ENCODE measurements around the gene B4GAT1.
A peak's percentile ranks its signal among the peaks of the same experiment; 100 is the strongest.
"Not testable (repeated sequence)": the region's sequence is repeated elsewhere in the genome, so short reads cannot be mapped to it uniquely, and the experiment has no call there.

Gene B4GAT1

GRCh38 chr11:66311965-66312548 lies 35.4 kb downstream of the B4GAT1 start:
- peak; percentile 82 to 95 (median 92) for DNase-seq (ENCODE audit: low read depth in 2 of 3, low spot score in 1 of 3)

DNA sequence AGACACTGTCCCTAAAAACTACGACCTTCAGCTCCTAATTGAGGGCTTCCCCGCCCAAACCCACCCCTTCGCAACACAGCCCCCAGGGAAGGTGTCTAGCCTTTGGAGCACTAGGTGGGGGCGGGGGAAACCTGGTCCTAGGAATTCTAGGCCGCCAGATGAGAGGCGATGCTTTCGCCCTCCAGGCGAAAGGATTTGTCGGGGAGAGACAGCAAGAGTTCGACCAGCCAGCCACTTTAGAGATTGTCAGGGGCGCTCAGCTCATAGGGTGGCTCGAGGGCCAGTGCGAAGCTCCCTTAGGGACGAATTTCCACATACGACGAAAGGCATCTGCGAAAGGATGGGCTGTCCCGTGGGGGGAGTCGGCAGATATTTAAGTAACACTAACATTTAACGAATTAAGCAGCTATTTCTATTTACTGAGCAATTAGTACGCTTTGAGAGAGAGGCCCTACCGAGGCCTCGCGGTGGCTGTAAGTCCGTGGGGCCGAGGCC lies 35.9 kb downstream of the B4GAT1 start:
- no peak for DNase-seq (ENCODE audit: low read depth in 2 of 3, low spot score in 1 of 3)

DNA sequence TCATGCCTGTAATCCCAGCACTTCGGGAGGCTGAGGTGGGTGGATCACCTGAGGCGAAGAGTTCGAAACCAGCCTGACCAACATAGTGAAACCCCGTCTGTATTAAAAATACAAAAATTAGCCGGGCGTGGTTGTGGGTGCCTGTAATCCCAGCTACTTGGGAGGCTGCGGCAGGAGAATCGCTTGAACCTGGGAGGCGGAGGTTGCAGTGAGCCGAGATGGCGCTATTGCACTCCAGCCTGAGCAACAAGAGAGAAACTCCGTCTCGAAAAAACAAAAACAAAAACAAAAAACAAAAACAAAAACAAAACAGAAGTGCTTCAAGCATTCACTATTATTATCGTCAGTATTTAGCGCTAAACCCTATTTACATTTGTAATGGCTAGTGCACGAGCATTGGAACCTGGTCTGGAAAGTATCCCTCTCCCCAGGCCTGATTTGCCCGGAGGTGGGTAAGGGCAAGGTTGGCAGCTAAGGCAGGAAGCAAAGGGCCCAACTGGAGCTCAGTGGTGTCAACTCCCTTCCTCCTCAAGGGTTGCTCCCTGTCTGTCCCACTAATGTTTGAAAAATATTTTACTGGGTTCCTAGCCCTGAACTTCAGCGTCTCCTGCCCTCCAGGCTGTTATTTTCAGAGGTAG lies 36.5 kb downstream of the B4GAT1 start:
- DNase-seq (ENCODE audit: low read depth in 2 of 3, low spot score in 1 of 3), result not testable (repeated sequence)

- DNase-seq (ENCODE audit: low read depth in 2 of 3, low spot score in 1 of 3), result no peak
Observed at GRCh38 chr11:66310324-66310723, 37.1 kb downstream of the B4GAT1 start.

- DNase-seq (ENCODE audit: low read depth in 2 of 3, low spot score in 1 of 3), result no peak
Observed at GRCh38 chr11:66309475-66309874, 38.0 kb downstream of the B4GAT1 start.

DNA sequence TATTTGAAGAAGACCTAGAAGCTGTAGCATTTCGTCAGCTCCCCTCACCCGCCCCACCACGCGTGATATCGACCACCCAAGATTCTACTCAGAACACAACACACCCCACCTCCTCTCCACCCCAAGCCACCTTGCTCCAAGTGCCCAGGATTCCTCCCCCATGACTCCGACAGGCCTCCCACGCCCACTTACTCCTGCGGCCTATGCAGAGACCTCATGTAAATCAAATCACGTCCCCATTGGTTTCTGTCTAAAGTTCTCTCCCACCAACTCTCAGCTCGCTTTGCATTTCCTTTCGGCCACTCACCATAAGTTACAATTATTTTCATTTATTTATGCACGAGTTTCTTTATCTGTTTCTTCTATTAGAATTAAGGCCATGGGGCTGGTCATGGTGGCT lies 44.8 kb downstream of the B4GAT1 start:
- no peak for DNase-seq (ENCODE audit: low read depth in 2 of 3, low spot score in 1 of 3)

GRCh38 chr11:66299186-66299585 lies 48.2 kb downstream of the B4GAT1 start:
- no peak for DNase-seq (ENCODE audit: low read depth in 2 of 3, low spot score in 1 of 3)

GRCh38 chr11:66297610-66298009 lies 49.8 kb downstream of the B4GAT1 start:
- DNase-seq (ENCODE audit: low read depth in 2 of 3, low spot score in 1 of 3), result no peak

Measured in stimulated activated CD4-positive, alpha-beta T cell treated with anti-CD3 and anti-CD28 coated beads, Interleukin-12 subunit alpha, Interleukin-12 subunit beta, amount 100 ng/mL, for 48 hours (primary cell).